ENCODE data around the gene GPBP1L1. TPM values are rescaled to one million over a fixed set of nuclear protein-coding genes. Genes with fewer than 3 reads are reported as not detected.

GPBP1L1 gene
- polyA plus RNA-seq, 1 of the 3 experiments (the other 2 are of a cell fraction), result 28.5 TPM

DNA sequence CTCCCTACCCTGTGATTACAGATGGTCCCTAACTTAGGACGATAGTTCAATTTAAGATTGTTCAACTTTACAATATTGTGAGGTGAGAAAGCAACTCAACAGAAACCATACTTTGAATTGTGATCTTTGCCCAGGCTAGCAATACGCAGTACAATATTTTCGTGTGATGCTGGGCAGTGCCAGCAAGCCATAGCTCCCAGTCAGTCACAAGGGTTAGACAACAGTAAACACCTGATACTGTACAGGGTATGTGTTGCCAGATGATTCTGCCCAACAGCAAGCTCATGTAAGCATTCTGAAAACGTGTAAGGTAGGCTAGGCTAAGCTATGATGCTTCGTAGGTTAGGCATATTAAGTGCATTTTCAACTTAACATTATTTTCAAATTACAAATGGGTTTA is 11.9 kb downstream of the GPBP1L1 start (continued):
- TF ChIP-seq, protein P1, sequence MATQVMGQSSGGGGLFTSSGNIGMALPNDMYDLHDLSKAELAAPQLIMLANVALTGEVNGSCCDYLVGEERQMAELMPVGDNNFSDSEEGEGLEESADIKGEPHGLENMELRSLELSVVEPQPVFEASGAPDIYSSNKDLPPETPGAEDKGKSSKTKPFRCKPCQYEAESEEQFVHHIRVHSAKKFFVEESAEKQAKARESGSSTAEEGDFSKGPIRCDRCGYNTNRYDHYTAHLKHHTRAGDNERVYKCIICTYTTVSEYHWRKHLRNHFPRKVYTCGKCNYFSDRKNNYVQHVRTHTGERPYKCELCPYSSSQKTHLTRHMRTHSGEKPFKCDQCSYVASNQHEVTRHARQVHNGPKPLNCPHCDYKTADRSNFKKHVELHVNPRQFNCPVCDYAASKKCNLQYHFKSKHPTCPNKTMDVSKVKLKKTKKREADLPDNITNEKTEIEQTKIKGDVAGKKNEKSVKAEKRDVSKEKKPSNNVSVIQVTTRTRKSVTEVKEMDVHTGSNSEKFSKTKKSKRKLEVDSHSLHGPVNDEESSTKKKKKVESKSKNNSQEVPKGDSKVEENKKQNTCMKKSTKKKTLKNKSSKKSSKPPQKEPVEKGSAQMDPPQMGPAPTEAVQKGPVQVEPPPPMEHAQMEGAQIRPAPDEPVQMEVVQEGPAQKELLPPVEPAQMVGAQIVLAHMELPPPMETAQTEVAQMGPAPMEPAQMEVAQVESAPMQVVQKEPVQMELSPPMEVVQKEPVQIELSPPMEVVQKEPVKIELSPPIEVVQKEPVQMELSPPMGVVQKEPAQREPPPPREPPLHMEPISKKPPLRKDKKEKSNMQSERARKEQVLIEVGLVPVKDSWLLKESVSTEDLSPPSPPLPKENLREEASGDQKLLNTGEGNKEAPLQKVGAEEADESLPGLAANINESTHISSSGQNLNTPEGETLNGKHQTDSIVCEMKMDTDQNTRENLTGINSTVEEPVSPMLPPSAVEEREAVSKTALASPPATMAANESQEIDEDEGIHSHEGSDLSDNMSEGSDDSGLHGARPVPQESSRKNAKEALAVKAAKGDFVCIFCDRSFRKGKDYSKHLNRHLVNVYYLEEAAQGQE (IDR thresholded peaks at IDR 0.05; ENCODE audit: low read depth, low read length), result no peak
- TF ChIP-seq RCOR1 (IDR thresholded peaks at IDR 0.05; ENCODE audit: low read length) (no peak), POLR2AphosphoS5 (IDR thresholded peaks at IDR 0.05; ENCODE audit: low read depth, low read length) (no peak), EP300 (IDR thresholded peaks at IDR 0.05; ENCODE audit: borderline replicate concordance in 1 of 2, low read depth in 1 of 2, low read length in 1 of 2) (no peak), CHD2 (IDR thresholded peaks at IDR 0.05; ENCODE audit: low read length, partially characterized antibody) (no peak), RXRA (IDR thresholded peaks at IDR 0.05; ENCODE audit: borderline replicate concordance, low read depth) (no peak), SIN3A (IDR thresholded peaks at IDR 0.05; ENCODE audit: borderline replicate concordance, low read depth, low read length) (no peak)

DNA sequence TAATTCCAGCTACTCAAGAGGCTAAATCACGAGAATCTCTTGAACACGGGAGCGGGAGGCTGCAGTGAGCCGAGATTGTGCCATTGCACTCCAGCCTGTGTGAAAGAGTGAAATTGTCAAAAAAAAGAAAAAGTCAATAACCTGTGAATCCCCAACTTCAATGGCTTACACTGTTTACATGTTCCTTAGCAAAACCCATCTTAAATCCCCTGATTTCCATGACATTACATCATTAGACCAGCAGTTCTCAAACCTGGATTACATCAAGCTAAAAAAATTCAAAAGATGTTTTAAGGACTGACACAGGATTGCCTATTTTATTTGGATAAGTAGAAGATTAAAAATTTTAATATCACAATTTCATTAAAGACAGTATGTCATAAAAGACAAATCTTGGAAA is 12.4 kb downstream of the GPBP1L1 start:
- Histone ChIP-seq H3K9me2 (no peaks in the 10 kb centered on the region), H3F3A (replicated peaks; ENCODE audit: insufficient read depth) (peaks cover 18% of the 10 kb centered on the region), H3K27me3 (ENCODE audit: insufficient read depth) (no peaks in the 10 kb centered on the region), H3K4me3 (ENCODE audit: low read depth in 2 of 2, low read length in 1 of 2) (no peak overlapping the region), H2AFZ (ENCODE audit: low read depth) (no peak overlapping the region), H3K9ac (no peak overlapping the region), H3K4me2 (no peak overlapping the region), H4K20me1 (ENCODE audit: insufficient read depth) (peaks cover 94% of the 10 kb centered on the region), H3K9me3 (no peaks in the 10 kb centered on the region), H3K36me3 (replicated peaks in 1 of 2; ENCODE audit: control insufficient read depth in 1 of 2, insufficient read depth in 2 of 2, low read length in 1 of 2) (peaks cover 0 to 10% of the 10 kb centered on the region in 2 experiments), H3K27ac (ENCODE audit: low read depth in 2 of 2, low read length in 1 of 2) (no peak overlapping the region), H3K79me2 (ENCODE audit: insufficient read depth) (peaks cover 100% of the 10 kb centered on the region), H3K4me1 (ENCODE audit: control insufficient read depth in 1 of 2, insufficient read depth in 2 of 2, low read depth in 1 of 2, low read length in 1 of 2) (peaks cover 0 to 37% of the 10 kb centered on the region in 2 experiments; a peak in 2 of 4 replicates)
- 96% methylated on average over 4 of the region's 4 CpGs for WGBS (ENCODE audit: low lambda C conversion rate)
- ChIA-PET CTCF (no interaction called here), POLR2A (no interaction called here)
- TF ChIP-seq ELF1 (IDR thresholded peaks at IDR 0.05) (no peak), RAD21 (IDR thresholded peaks at IDR 0.05; ENCODE audit: low read length) (no peak), FOXM1 (IDR thresholded peaks at IDR 0.05; ENCODE audit: low read depth) (no peak), NFIC (IDR thresholded peaks at IDR 0.05; ENCODE audit: borderline replicate concordance) (no peak), GATA2 (CRISPR knock-in tag; IDR thresholded peaks at IDR 0.05) (no peak), MEF2A (IDR thresholded peaks at IDR 0.05; ENCODE audit: borderline replicate concordance, low read depth) (no peak), CHD2 (IDR thresholded peaks at IDR 0.05; ENCODE audit: low read length, partially characterized antibody) (no peak)
- TF ChIP-seq, protein P2, sequence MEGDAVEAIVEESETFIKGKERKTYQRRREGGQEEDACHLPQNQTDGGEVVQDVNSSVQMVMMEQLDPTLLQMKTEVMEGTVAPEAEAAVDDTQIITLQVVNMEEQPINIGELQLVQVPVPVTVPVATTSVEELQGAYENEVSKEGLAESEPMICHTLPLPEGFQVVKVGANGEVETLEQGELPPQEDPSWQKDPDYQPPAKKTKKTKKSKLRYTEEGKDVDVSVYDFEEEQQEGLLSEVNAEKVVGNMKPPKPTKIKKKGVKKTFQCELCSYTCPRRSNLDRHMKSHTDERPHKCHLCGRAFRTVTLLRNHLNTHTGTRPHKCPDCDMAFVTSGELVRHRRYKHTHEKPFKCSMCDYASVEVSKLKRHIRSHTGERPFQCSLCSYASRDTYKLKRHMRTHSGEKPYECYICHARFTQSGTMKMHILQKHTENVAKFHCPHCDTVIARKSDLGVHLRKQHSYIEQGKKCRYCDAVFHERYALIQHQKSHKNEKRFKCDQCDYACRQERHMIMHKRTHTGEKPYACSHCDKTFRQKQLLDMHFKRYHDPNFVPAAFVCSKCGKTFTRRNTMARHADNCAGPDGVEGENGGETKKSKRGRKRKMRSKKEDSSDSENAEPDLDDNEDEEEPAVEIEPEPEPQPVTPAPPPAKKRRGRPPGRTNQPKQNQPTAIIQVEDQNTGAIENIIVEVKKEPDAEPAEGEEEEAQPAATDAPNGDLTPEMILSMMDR (IDR thresholded peaks at IDR 0.05), result no peak
- DNase-seq, result no peak
